Tibial nerve (tissue), 4 donors: ENCODE measurements around the gene ASIC3.

Experiments
- EP300 ChIP-seq, 2 donors: sonication (generic); formaldehyde crosslinking; IDR thresholded peaks; one replicate each; pipeline ENCODE4 v1.6.1; 2017; ENCODE audit warnings: antibody characterized with exemption in 2 of 2, mild to moderate bottlenecking in 1 of 2
- POLR2A ChIP-seq, 2 donors: fragments of 450-650 bp; IDR thresholded peaks; one replicate each; pipeline ENCODE4 v1.6.1; 2017; ENCODE audit warnings: antibody characterized with exemption in 2 of 2, mild to moderate bottlenecking in 2 of 2, moderate library complexity in 2 of 2
- TF ChIP-seq, protein P1 (sequence below), 5 experiments: fragments of 200-600 bp in 3 of 5; fragments of 450-650 bp in 2 of 5; sonication (generic) in 3 of 5; IDR thresholded peaks; one replicate each; pipeline ENCODE4 v1.5.1; 2016 to 2019; ENCODE audit warnings: antibody characterized with exemption in 5 of 5, mild to moderate bottlenecking in 3 of 5, moderate library complexity in 2 of 5

DNA sequence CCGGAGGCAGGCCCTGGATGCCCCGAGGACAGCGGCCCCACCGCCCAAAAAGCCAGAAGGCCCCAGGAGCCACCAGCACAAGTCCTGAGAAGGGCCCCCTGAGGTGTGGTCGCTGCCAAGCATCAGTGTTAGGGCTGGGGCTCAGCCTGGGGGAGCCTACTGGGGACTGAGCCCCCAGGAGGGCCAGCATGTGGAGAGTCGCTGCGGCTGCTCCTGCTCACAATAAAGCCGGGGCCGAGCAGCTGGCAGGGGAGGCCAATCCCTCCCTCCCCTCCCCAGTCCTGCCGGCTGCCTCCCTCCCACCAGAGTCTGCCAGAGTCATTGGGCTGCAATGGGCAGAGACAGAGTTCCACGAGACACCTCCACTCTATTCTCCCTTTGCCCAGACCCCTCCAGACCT is 3.1 kb upstream of the ASIC3 start:
- TF ChIP-seq, protein P1, sequence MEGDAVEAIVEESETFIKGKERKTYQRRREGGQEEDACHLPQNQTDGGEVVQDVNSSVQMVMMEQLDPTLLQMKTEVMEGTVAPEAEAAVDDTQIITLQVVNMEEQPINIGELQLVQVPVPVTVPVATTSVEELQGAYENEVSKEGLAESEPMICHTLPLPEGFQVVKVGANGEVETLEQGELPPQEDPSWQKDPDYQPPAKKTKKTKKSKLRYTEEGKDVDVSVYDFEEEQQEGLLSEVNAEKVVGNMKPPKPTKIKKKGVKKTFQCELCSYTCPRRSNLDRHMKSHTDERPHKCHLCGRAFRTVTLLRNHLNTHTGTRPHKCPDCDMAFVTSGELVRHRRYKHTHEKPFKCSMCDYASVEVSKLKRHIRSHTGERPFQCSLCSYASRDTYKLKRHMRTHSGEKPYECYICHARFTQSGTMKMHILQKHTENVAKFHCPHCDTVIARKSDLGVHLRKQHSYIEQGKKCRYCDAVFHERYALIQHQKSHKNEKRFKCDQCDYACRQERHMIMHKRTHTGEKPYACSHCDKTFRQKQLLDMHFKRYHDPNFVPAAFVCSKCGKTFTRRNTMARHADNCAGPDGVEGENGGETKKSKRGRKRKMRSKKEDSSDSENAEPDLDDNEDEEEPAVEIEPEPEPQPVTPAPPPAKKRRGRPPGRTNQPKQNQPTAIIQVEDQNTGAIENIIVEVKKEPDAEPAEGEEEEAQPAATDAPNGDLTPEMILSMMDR (IDR thresholded peaks at IDR 0.05), result no peak
- TF ChIP-seq POLR2A (IDR thresholded peaks at IDR 0.05) (no peak), EP300 (IDR thresholded peaks at IDR 0.05) (no peak)
